T-helper 22 cell (primary cell): ENCODE measurements around the gene CIART.
"Not testable (repeated sequence)": the region's sequence is repeated elsewhere in the genome, so short reads cannot be mapped to it uniquely, and the experiment has no call there.

Source experiments
- DNase-seq: peaks from one replicate; pipeline ENCODE4 v3.0.0-alpha.2; 2020; ENCODE audit warnings: low read depth

The CIART gene, protein sequence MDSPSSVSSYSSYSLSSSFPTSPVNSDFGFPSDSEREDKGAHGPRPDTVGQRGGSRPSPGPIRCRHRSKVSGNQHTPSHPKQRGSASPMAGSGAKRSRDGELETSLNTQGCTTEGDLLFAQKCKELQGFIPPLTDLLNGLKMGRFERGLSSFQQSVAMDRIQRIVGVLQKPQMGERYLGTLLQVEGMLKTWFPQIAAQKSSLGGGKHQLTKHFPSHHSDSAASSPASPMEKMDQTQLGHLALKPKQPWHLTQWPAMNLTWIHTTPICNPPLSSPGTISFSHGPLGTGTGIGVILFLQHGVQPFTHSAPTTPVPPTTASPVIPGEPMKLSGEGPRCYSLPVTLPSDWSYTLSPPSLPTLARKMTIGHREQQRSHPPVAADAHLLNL

GRCh38 chr1:150281758-150282557 is at the start of gene CIART:
Gene CIART, plus strand, starts transcription at chr1:150282554. Its CDS starts 714 bp downstream, at chr1:150283268.
- peak; percentile 73 for DNase-seq

DNA sequence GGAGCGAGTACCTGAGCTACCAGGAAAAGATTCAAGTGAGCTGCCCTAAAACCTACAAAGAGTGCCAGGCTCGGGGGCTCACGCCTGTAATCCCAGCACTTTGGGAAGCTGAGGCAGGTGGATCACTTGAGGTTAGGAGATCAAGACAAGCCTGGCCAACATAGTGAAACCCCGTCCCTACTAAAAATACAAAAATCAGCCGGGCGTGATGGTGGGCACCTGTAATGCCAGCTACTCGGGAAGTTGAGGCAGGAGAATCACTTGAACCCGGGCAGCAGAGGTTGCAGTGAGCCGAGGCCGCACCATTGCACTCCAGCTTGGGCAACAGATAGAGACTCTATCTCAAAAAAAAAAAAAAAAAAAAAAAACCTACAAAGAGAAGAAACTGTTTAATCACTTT is 49.4 kb upstream of the CIART start:
- DNase-seq, result not testable (repeated sequence)

DNA sequence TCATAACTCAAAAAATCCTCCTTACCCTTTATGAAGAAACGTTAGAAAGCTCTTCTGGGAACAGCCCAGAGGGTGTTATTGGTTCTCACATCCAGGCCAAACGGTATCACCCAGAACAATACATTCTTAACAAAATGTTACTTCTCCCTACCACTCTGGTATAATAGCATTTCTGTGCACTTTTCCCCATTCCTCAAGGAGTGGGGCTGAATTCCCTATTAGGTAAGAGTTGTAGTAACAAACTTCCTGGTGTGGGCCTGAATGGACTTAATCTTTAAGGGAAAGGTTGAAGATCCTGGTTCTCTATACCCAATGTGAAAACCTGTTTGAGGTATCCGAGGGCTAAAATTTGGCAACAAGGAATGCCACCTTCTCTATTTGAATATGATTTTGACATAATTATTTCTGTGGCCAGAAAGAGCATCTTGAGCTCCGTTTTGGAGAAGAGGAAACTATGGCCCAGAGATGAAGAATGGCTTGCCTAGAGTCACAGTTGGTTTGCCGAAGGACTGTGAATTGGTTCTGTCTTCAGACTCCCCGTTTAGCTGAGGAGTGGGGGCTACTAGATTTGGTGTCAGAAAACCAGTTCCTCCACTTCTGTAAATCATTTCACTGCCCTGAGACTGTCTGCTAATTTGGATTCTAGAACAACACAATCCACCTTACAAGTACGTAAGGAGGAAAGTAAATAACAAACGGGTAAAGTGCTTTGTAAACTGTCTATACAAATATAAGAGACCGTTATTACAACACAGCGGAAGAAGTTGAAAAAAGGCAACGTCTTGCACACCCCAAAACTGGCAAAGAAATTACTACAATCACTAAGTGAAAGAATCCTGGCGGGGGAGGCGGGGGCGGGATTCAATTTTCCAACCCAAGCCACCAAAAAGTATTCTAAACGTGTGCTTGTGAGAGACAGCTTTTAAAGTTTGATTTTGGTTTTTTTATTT is 48.7 kb upstream of the CIART start:
- no peak for DNase-seq

DNA sequence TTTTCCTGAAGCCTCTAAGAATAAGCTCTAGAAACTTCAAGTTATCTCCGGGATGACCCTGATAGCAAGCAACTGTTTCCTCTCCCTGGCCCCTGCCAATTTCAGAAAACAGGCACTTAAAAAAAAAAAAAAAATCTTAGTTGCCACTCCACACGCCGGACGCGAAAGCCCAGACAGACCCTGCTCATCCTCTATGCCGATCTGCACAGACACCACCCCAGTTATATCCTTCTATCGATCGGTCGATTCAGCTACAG is 48.1 kb upstream of the CIART start:
- DNase-seq, result no peak

DNA sequence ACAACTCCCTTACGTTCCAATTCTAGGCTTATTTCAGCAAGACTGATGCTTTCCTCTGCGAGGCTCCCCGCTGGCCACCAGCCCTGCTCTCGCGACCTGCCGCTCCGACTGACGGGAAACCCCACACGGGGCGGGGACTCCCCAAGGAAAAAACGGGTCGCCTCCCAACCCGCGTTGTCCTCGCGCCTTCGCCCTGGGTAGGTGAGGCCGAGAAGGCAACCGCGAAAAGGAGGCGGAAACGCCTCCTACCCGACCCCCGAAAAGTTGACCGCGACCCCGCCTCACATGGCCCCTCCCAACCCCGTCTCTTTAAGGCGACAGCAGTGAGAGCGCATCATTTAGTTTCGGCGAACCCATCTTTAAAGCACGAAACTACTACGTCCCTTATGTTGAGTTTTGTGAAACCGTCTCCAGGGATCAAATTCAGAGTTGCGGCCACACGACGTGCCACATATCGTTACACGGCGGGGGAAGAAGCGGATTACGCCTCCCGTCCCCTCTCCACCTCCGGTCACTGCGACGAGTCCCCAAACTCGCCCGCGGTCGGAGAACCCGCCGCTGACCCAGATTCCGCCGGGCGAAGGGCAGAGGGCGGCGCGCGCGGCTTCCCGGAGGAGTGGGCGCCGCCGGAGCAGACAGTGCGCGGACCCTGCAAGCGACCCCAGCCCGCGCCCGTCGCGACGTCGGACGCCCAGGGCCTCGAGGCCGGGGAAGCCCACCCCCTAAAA is 47.6 kb upstream of the CIART start:
- DNase-seq, result peak; percentile 87

DNA sequence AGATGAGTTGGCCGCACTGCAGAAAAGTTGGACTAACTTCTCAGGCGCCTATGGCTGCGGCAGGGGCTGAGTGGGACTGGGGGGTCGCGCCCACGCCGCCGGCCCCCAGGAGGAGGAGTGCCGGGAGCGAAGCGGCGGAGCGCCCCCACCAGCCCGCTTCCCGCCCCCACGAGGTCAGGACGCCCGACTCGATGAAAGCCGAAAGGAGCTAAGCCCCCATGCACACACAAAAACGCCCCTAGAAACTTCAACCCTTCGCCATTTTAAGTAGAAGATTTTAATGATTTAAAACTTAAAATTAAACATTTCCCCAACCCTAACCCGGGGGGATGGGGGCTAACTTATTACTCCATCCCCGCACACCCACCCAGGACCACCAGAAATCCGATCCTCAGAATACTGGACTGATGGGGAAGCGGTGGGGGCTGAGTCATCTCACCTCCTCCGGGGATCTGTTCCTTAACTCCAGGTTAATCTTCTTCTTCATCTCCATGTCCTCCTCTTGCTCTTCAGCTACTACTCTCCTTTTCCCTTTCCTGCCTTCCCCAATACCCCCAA is 47.0 kb upstream of the CIART start:
- peak; percentile 9 for DNase-seq

GRCh38 chr1:150235852-150236613 is 46.3 kb upstream of the CIART start, which contains the start of gene ANP32E:
Gene ANP32E, minus strand, starts transcription at chr1:150236112. Its CDS starts 326 bp downstream, at chr1:150235786.
- DNase-seq, result peak; percentile 92

DNA sequence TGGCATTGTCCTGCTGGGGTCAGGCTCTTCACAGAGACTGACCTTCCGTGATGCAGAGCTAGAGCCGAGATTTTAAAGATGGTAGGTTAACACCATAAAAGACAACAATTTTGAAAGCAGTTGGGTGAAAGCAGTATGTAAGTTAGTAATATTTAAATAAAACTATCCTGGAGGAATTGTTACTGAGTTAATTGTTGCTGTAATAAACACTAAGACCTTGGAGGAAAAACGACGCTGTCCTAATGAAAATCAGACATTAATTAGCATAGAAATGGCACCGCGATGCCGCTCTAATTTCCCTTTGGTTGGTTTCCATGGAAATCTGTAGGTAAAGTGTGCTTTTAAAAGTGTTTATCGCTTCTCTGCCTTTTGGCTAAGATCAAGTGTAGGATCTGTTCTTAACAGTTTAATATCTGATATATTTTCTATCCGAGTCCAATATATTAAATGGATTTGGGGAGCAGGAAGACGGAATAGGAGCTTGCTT is 45.7 kb upstream of the CIART start:
- DNase-seq, result no peak

DNA sequence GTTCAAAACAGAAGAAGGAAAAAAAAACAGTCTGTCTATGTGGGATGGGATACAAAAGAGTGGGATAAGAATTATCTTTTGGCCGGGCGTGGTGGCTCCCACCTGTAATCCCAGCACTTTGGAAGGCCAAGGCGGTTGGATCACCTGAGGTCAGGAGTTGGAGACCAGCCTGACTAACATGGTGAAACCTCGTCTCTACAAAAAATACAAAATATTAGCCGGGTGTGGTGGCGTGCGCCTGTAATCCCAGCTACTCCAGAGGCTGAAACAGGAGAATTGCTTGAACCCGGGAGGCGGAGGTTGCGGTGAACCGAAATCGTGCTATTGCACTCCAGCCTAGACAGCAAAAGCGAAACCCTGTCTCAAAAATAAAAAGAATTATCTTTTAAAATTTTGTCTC is 45.2 kb upstream of the CIART start:
- DNase-seq, result not testable (repeated sequence)

DNA sequence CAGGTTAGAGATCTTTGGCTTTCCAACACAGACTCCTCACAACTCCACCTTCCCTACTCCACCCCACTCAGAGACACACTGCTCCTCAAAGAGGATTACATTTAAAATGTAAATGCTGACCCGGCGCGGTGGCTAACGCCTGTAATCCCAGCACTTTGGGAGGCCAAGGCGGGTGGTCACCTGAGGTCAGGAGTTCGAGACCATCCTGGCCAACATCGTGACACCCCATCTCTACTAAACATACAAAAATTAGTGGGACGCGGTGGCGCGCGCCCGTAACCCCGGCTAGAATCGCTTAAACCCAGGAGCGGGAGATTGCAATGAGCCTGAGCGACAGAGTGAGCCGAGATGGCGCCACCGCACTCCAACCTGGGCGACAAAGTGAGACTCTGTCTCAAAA is 44.6 kb upstream of the CIART start:
- DNase-seq, result no peak

DNA sequence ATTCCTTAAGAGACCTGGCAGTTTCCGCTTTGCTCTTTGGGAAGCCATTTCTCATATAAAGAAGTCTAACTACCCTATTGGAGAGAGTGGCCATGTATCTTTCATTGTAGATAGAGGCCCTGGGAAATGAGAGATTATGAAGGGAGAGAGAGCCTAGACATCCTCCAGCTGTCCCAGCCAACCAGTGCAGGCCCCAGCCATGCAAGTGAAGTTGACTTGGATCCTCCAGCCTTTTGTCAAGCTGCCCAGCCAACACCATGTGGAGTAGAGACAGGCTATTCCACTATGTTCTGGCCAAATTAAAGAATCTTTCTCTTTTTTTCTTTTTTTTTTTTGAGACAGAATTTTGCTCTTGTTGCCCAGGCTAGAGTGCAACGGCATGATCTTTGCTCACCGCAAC is 39.4 kb upstream of the CIART start:
- no peak for DNase-seq

- no peak for DNase-seq
Measured at GRCh38 chr1:150249936-150250335, 32.4 kb upstream of the CIART start.

- DNase-seq, result no peak
Measured at GRCh38 chr1:150256198-150256553, 26.2 kb upstream of the CIART start.

GRCh38 chr1:150256554-150257341 is 25.6 kb upstream of the CIART start:
- DNase-seq, result no peak

GRCh38 chr1:150257624-150258585 is 24.4 kb upstream of the CIART start, which contains the start of gene CA14:
Gene CA14, plus strand, starts transcription at chr1:150257774. Its CDS starts 355 bp downstream, at chr1:150258129.
- DNase-seq, result no peak

GRCh38 chr1:150259217-150259616 is 23.1 kb upstream of the CIART start:
- DNase-seq, result no peak

- no peak for DNase-seq
Measured at GRCh38 chr1:150259758-150260669, 22.3 kb upstream of the CIART start.
